ENCODE results near the gene STYK1. TPM values are rescaled to one million over a fixed set of nuclear protein-coding genes. Genes with fewer than 3 reads are reported as not detected.
A peak's percentile ranks its signal among the peaks of the same experiment; 100 is the strongest.

The STYK1 gene
- total and polyA plus RNA-seq, 8 donors, result 2.3 to 23.7 (median 7.1) TPM

DNA sequence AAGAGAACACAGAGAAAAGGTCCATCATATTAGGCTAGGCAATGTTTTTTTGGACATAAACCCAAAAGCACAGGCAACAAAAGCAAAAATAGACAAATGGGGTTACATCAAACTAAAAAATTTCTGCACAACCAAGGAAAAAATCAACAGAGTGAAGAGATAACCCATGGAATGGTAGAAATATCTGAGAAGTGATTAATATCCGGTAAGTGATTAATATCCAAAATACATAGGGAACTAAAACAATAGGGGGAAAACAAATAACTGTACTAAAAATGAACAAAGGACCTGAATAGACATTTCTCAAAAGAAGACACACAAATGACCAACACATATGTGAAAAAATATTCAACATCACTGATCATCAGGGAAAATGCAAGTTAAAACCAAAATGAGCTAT is 4.3 kb downstream of the STYK1 start:
- intact Hi-C loops (cut with DNase I; ENCODE audit: low total_unique reads), result no loop called here
- 57 to 87% (median 71%) methylated on average over 1 of the region's 1 CpG for WGBS, 5 donors
- no peak overlapping the region for H3K4me3 ChIP-seq
- H3K9me3 ChIP-seq, result no peaks in the 10 kb centered on the region
- TF ChIP-seq, protein P1, sequence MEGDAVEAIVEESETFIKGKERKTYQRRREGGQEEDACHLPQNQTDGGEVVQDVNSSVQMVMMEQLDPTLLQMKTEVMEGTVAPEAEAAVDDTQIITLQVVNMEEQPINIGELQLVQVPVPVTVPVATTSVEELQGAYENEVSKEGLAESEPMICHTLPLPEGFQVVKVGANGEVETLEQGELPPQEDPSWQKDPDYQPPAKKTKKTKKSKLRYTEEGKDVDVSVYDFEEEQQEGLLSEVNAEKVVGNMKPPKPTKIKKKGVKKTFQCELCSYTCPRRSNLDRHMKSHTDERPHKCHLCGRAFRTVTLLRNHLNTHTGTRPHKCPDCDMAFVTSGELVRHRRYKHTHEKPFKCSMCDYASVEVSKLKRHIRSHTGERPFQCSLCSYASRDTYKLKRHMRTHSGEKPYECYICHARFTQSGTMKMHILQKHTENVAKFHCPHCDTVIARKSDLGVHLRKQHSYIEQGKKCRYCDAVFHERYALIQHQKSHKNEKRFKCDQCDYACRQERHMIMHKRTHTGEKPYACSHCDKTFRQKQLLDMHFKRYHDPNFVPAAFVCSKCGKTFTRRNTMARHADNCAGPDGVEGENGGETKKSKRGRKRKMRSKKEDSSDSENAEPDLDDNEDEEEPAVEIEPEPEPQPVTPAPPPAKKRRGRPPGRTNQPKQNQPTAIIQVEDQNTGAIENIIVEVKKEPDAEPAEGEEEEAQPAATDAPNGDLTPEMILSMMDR (IDR thresholded peaks at IDR 0.05), result no peak
- TF ChIP-seq POLR2AphosphoS5 (IDR thresholded peaks at IDR 0.05) (no peak), POLR2A (IDR thresholded peaks at IDR 0.05) (no peak), EP300 (IDR thresholded peaks at IDR 0.05) (no peak)
- no peak overlapping the region for H3K27ac ChIP-seq
- no peak for DNase-seq
- no peaks in the 10 kb centered on the region for H3K36me3 ChIP-seq
- peaks cover 0 to 30% (median 21%) of the 10 kb centered on the region in 4 donors for H3K4me1 ChIP-seq
- peaks cover 0 to 16% (median 3%) of the 10 kb centered on the region in 3 donors for H3K27me3 ChIP-seq

DNA sequence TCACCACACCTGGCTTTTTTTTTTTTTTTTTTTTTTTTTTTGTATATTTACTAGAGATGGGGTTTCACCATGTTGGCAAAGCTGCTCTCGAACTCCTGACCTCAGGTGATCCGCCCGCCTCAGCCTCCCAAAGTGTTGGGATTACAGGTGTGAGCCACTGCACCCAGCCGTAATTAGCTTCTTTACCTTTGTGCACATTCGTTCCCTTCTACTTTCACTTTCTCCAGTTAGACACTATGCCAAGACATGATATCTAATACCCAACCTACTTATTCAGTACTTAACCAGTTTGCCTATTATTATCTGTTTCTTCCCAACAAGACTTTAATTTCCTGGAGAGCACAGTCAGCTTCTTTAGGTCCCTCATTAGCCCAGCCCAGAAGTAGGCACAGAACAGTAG is 5.3 kb downstream of the STYK1 start:
- peak overlapping the region in 1 of 4 donors; percentile 5 for H3K4me3 ChIP-seq
- H3K9me3 ChIP-seq, result no peaks in the 10 kb centered on the region
- H3K27me3 ChIP-seq, result peaks cover 0 to 7% (median 0%) of the 10 kb centered on the region in 3 donors
- WGBS, 5 donors, result 21 to 51% (median 27%) methylated on average over 5 of the region's 5 CpGs
- intact Hi-C loops (cut with DNase I; ENCODE audit: low total_unique reads), result no loop called here
- H3K27ac ChIP-seq, result peak overlapping the region in 4 of 5 donors; percentile 57 to 81 (median 68)
- DNase-seq, result no peak
- H3K4me1 ChIP-seq, result peaks cover 0 to 20% (median 11%) of the 10 kb centered on the region in 4 donors
- no peak for TF ChIP-seq POLR2AphosphoS5 (IDR thresholded peaks at IDR 0.05)
- TF ChIP-seq POLR2A (IDR thresholded peaks at IDR 0.05), result no peak
- TF ChIP-seq, protein P1 (IDR thresholded peaks at IDR 0.05), result no peak
- no peak for TF ChIP-seq EP300 (IDR thresholded peaks at IDR 0.05)
- H3K36me3 ChIP-seq, result no peaks in the 10 kb centered on the region

DNA sequence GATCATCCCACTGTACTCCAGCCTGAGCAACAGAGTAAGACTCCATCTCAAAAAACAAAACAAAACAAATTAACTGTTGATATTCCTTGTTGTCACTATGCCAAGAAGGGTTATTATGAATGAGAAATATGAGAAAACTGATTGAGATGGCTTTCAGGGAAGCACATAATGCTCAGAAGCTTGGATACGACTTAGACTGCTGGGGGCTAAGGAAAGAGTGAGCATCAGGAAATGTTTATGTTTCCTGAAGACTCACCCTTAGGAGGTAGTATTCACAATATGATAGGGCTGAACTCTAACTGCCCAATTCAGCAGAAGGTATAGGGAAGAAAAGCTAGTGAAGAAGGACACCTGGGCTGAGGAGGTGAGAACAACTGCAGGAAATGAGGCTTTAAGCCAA is 6.3 kb downstream of the STYK1 start:
- intact Hi-C loops (cut with DNase I; ENCODE audit: low total_unique reads), result no loop called here
- 39 to 66% (median 52%) methylated on average over 1 of the region's 1 CpG for WGBS, 5 donors

GRCh38 chr12:10664499-10664898 is 9.4 kb downstream of the STYK1 start:
- no peak overlapping the region for H3K27ac ChIP-seq
- no peak for DNase-seq
- H3K27me3 ChIP-seq, result no peaks in the 10 kb centered on the region
- H3K4me3 ChIP-seq, result no peak overlapping the region
- H3K36me3 ChIP-seq, result no peaks in the 10 kb centered on the region
- WGBS, 5 donors, result 58 to 73% (median 61%) methylated on average over 2 of the region's 2 CpGs
- TF ChIP-seq POLR2AphosphoS5 (IDR thresholded peaks at IDR 0.05) (no peak), POLR2A (IDR thresholded peaks at IDR 0.05) (no peak), EP300 (IDR thresholded peaks at IDR 0.05) (no peak)
- TF ChIP-seq, protein P1 (IDR thresholded peaks at IDR 0.05), result no peak
- H3K4me1 ChIP-seq, result peaks cover 0 to 21% (median 6%) of the 10 kb centered on the region in 4 donors
- intact Hi-C loops (cut with DNase I; ENCODE audit: low total_unique reads), result no loop called here
- no peaks in the 10 kb centered on the region for H3K9me3 ChIP-seq

More for the DNA sequence above, 6.3 kb downstream of the STYK1 start:
- no peaks in the 10 kb centered on the region for H3K9me3 ChIP-seq
- H3K27me3 ChIP-seq, result no peaks in the 10 kb centered on the region
- no peak for DNase-seq
- H3K4me3 ChIP-seq, result no peak overlapping the region
- H3K36me3 ChIP-seq, result no peaks in the 10 kb centered on the region
- TF ChIP-seq EP300 (IDR thresholded peaks at IDR 0.05), result no peak
- TF ChIP-seq POLR2AphosphoS5 (IDR thresholded peaks at IDR 0.05), result no peak
- no peak for TF ChIP-seq POLR2A (IDR thresholded peaks at IDR 0.05)
- TF ChIP-seq, protein P1 (IDR thresholded peaks at IDR 0.05), result no peak
- H3K27ac ChIP-seq, result peak overlapping the region in 1 of 5 donors; percentile 79
- peaks cover 0 to 15% (median 5%) of the 10 kb centered on the region in 4 donors for H3K4me1 ChIP-seq

All from stomach (tissue), 9 donors.